ENCODE measurements around the gene NOX3.

- TF ChIP-seq, protein P1, sequence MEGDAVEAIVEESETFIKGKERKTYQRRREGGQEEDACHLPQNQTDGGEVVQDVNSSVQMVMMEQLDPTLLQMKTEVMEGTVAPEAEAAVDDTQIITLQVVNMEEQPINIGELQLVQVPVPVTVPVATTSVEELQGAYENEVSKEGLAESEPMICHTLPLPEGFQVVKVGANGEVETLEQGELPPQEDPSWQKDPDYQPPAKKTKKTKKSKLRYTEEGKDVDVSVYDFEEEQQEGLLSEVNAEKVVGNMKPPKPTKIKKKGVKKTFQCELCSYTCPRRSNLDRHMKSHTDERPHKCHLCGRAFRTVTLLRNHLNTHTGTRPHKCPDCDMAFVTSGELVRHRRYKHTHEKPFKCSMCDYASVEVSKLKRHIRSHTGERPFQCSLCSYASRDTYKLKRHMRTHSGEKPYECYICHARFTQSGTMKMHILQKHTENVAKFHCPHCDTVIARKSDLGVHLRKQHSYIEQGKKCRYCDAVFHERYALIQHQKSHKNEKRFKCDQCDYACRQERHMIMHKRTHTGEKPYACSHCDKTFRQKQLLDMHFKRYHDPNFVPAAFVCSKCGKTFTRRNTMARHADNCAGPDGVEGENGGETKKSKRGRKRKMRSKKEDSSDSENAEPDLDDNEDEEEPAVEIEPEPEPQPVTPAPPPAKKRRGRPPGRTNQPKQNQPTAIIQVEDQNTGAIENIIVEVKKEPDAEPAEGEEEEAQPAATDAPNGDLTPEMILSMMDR (IDR thresholded peaks at IDR 0.05; ENCODE audit: insufficient read depth, low read length): no peak
- TF ChIP-seq SPI1 (IDR thresholded peaks at IDR 0.05; ENCODE audit: borderline replicate concordance, low read depth): no peak
- no peak for TF ChIP-seq GABPA (IDR thresholded peaks at IDR 0.05; ENCODE audit: low read depth)
These were observed 71.7 kb downstream of the NOX3 start for GRCh38 chr6:155383913-155384312.
